Trophoblast cell (in vitro differentiated cells and primary cell): ENCODE results near the gene MANEAL.
A peak's percentile ranks its signal among the peaks of the same experiment; 100 is the strongest.

Experiments used
- DNase-seq, 2 donors: peaks; one replicate each; pipeline ENCODE4 v3.0.0-alpha.2; 2016
- H2AFZ ChIP-seq: 2 replicates; pipeline ENCODE4 v1.6.1; 2013; ENCODE audit warnings: low read length, moderate library complexity, mild to moderate bottlenecking; ENCODE audit not compliant: insufficient read depth, poor library complexity
- H2AK5ac ChIP-seq: 2 replicates; pipeline ENCODE4 v1.6.1; 2013; ENCODE audit warnings: mild to moderate bottlenecking, low read length
- H2BK120ac ChIP-seq: 2 replicates; pipeline ENCODE4 v1.6.1; 2013; ENCODE audit warnings: low read length, mild to moderate bottlenecking, moderate library complexity; ENCODE audit not compliant: insufficient read depth, poor library complexity
- H2BK12ac ChIP-seq: 2 replicates; pipeline ENCODE4 v1.6.1; 2013; ENCODE audit warnings: mild to moderate bottlenecking, low read length, moderate library complexity
- H2BK5ac ChIP-seq: 2 replicates; pipeline ENCODE4 v1.6.1; 2013; ENCODE audit warnings: low read length, low read depth, moderate library complexity, mild to moderate bottlenecking; ENCODE audit not compliant: poor library complexity
- H3K14ac ChIP-seq: 2 replicates; pipeline ENCODE4 v1.6.1; 2013; ENCODE audit warnings: mild to moderate bottlenecking, low read length
- H3K18ac ChIP-seq: 2 replicates; pipeline ENCODE4 v1.6.1; 2013; ENCODE audit warnings: mild to moderate bottlenecking, low read length
- H3K23ac ChIP-seq: 2 replicates; pipeline ENCODE4 v1.6.1; 2013; ENCODE audit warnings: low read length
- H3K27ac ChIP-seq: 2 replicates; pipeline ENCODE4 v1.5.1; 2013; ENCODE audit warnings: low read depth, mild to moderate bottlenecking, inconsistent platforms, low read length, moderate library complexity
- H3K27me3 ChIP-seq: 2 replicates; pipeline ENCODE4 v1.6.1; 2013; ENCODE audit warnings: inconsistent platforms, mild to moderate bottlenecking, low read length, moderate library complexity; ENCODE audit not compliant: insufficient read depth
- H3K36me3 ChIP-seq, 2 experiments: 1 replicate in 1 of 2; 2 replicates in 1 of 2; pipeline ENCODE4 v1.6.1; 2013; ENCODE audit warnings: low read length in 2 of 2, mild to moderate bottlenecking in 2 of 2, moderate library complexity in 1 of 2; ENCODE audit not compliant: insufficient read depth in 2 of 2, control insufficient read depth in 1 of 2
- H3K4ac ChIP-seq: 2 replicates; pipeline ENCODE4 v1.6.1; 2013; ENCODE audit warnings: low read depth, mild to moderate bottlenecking, low read length, moderate library complexity
- H3K4me1 ChIP-seq, 2 experiments: 1 replicate in 1 of 2; 2 replicates in 1 of 2; pipeline ENCODE4 v1.6.1; 2013; ENCODE audit warnings: low read length in 2 of 2, mild to moderate bottlenecking in 2 of 2, moderate library complexity in 1 of 2; ENCODE audit not compliant: insufficient read depth in 2 of 2, control insufficient read depth in 1 of 2
- H3K4me2 ChIP-seq: 2 replicates; pipeline ENCODE4 v1.6.1; 2013; ENCODE audit warnings: inconsistent platforms, mild to moderate bottlenecking, low read length, moderate library complexity
- H3K4me3 ChIP-seq: 2 replicates; pipeline ENCODE4 v1.5.1; 2013; ENCODE audit warnings: mild to moderate bottlenecking, low read depth, low read length, inconsistent platforms
- H3K79me1 ChIP-seq: one replicate; pipeline ENCODE4 v1.6.1; 2013; ENCODE audit warnings: low read length
- H3K79me2 ChIP-seq: 2 replicates; pipeline ENCODE4 v1.6.1; 2013; ENCODE audit warnings: low read length, mild to moderate bottlenecking; ENCODE audit not compliant: control insufficient read depth, insufficient read depth, poor library complexity
- H3K9ac ChIP-seq: 2 replicates; pipeline ENCODE4 v1.6.1; 2013; ENCODE audit warnings: mild to moderate bottlenecking, low read length
- H3K9me3 ChIP-seq: 2 replicates; pipeline ENCODE4 v1.6.1; 2013; ENCODE audit warnings: low read depth, mild to moderate bottlenecking, control low read depth, inconsistent platforms, low read length; ENCODE audit not compliant: insufficient read depth
- H4K12ac ChIP-seq: 2 replicates; pipeline ENCODE4 v1.6.1; 2013; ENCODE audit warnings: low read depth, mild to moderate bottlenecking, low read length, moderate library complexity
- H4K8ac ChIP-seq: 2 replicates; pipeline ENCODE4 v1.6.1; 2013; ENCODE audit warnings: low read depth, mild to moderate bottlenecking, low read length, moderate library complexity
- H4K91ac ChIP-seq: one replicate; pipeline ENCODE4 v1.6.1; 2013; ENCODE audit warnings: low read depth, mild to moderate bottlenecking, low read length, moderate library complexity
- WGBS: extraction: QIAGEN DNeasy Blood & Tissue Kit; methylation state at CpG from one replicate; pipeline ENCODE4 v1.1.7; 2013; ENCODE audit warnings: missing lambda C conversion rate; ENCODE audit not compliant: insufficient read length, insufficient coverage; ENCODE audit errors: extremely low coverage; 5-methylcytosine and 5-hydroxymethylcytosine counted together

MANEAL gene

GRCh38 chr1:37836788-37837187 lies 43.1 kb downstream of the MANEAL start:
- no peak overlapping the region for H3K4me2 ChIP-seq
- WGBS = no CpG with 5 or more reads among the region's 3 CpGs
- H3K79me2 ChIP-seq = no peaks in the 10 kb centered on the region

GRCh38 chr1:37839676-37840075 lies 46.0 kb downstream of the MANEAL start:
- WGBS = no CpG with 5 or more reads among the region's 10 CpGs
- H3K9me3 ChIP-seq = no peaks in the 10 kb centered on the region

More at GRCh38 chr1:37836788-37837187, 43.1 kb downstream of the MANEAL start:
- Histone ChIP-seq H3K27me3 (no peaks in the 10 kb centered on the region), H3K9me3 (no peaks in the 10 kb centered on the region), H3K4ac (no peak overlapping the region), H3K4me1 (no peaks in the 10 kb centered on the region), H3K27ac (no peak overlapping the region), H3K4me3 (no peak overlapping the region), H2BK12ac (no peak overlapping the region), H3K9ac (no peak overlapping the region), H2BK120ac (no peak overlapping the region), H3K14ac (no peak overlapping the region), H3K79me1 (no peaks in the 10 kb centered on the region), H4K91ac (no peak overlapping the region), H3K36me3 (peaks cover 16 to 41% of the 10 kb centered on the region in 2 experiments), H3K18ac (no peak overlapping the region), H2AFZ (no peak overlapping the region), H3K23ac (no peak overlapping the region), H4K12ac (no peak overlapping the region), H4K8ac (no peak overlapping the region), H2BK5ac (no peak overlapping the region), H2AK5ac (no peak overlapping the region)
- no peak for DNase-seq

GRCh38 chr1:37840711-37841110 lies 47.1 kb downstream of the MANEAL start:
- no peak overlapping the region for H3K9ac ChIP-seq

More at GRCh38 chr1:37839676-37840075, 46.0 kb downstream of the MANEAL start:
- Histone ChIP-seq H4K8ac (no peak overlapping the region), H2BK5ac (no peak overlapping the region), H3K4ac (no peak overlapping the region), H3K27me3 (no peaks in the 10 kb centered on the region), H2BK120ac (no peak overlapping the region), H2AFZ (no peak overlapping the region), H3K9ac (peak overlapping the region; percentile 38), H3K14ac (no peak overlapping the region), H3K23ac (no peak overlapping the region), H3K79me2 (no peaks in the 10 kb centered on the region), H3K18ac (no peak overlapping the region), H3K4me3 (peak overlapping the region; percentile 23), H4K91ac (no peak overlapping the region), H3K27ac (no peak overlapping the region), H4K12ac (no peak overlapping the region), H3K4me2 (no peak overlapping the region), H2BK12ac (no peak overlapping the region), H3K36me3 (peaks cover 13 to 29% of the 10 kb centered on the region in 2 experiments), H3K4me1 (no peaks in the 10 kb centered on the region), H2AK5ac (no peak overlapping the region), H3K79me1 (no peaks in the 10 kb centered on the region)
- no peak for DNase-seq

GRCh38 chr1:37841652-37842051 lies 48.0 kb downstream of the MANEAL start:
- no peak overlapping the region for H2AFZ ChIP-seq
- no peak overlapping the region for H2AK5ac ChIP-seq
- H3K4me2 ChIP-seq = no peak overlapping the region
- H4K12ac ChIP-seq = no peak overlapping the region
- no CpG with 5 or more reads among the region's 3 CpGs for WGBS
- H3K79me1 ChIP-seq = no peaks in the 10 kb centered on the region
- no peak overlapping the region for H3K18ac ChIP-seq
- H3K36me3 ChIP-seq = peaks cover 13 to 26% of the 10 kb centered on the region in 2 experiments
- no peaks in the 10 kb centered on the region for H3K79me2 ChIP-seq
- H3K14ac ChIP-seq = no peak overlapping the region
- H2BK120ac ChIP-seq = no peak overlapping the region
- no peak overlapping the region for H3K23ac ChIP-seq
- H3K9ac ChIP-seq = no peak overlapping the region
- DNase-seq = no peak
- no peak overlapping the region for H3K4me3 ChIP-seq
- H2BK5ac ChIP-seq = no peak overlapping the region
- no peak overlapping the region for H4K8ac ChIP-seq
- no peaks in the 10 kb centered on the region for H3K27me3 ChIP-seq
- H3K4me1 ChIP-seq = no peaks in the 10 kb centered on the region
- H3K9me3 ChIP-seq = no peaks in the 10 kb centered on the region
- H3K27ac ChIP-seq = no peak overlapping the region
- no peak overlapping the region for H4K91ac ChIP-seq
- H2BK12ac ChIP-seq = no peak overlapping the region
- no peak overlapping the region for H3K4ac ChIP-seq

More at GRCh38 chr1:37840711-37841110, 47.1 kb downstream of the MANEAL start:
- H3K27ac ChIP-seq = no peak overlapping the region
- H4K91ac ChIP-seq = no peak overlapping the region
- no peak overlapping the region for H3K14ac ChIP-seq
- H2AFZ ChIP-seq = no peak overlapping the region
- H2BK5ac ChIP-seq = no peak overlapping the region
- H2AK5ac ChIP-seq = no peak overlapping the region
- H3K27me3 ChIP-seq = no peaks in the 10 kb centered on the region
- no peaks in the 10 kb centered on the region for H3K79me1 ChIP-seq
- H3K4me2 ChIP-seq = no peak overlapping the region
- H3K23ac ChIP-seq = no peak overlapping the region
- no peaks in the 10 kb centered on the region for H3K4me1 ChIP-seq
- no peak overlapping the region for H3K4ac ChIP-seq
- no peak overlapping the region for H4K12ac ChIP-seq
- H2BK120ac ChIP-seq = no peak overlapping the region
- H3K4me3 ChIP-seq = no peak overlapping the region
- peaks cover 13 to 26% of the 10 kb centered on the region in 2 experiments for H3K36me3 ChIP-seq
- WGBS = no CpG with 5 or more reads among the region's 1 CpG
- no peak for DNase-seq
- H3K18ac ChIP-seq = no peak overlapping the region
- H3K79me2 ChIP-seq = no peaks in the 10 kb centered on the region
- no peaks in the 10 kb centered on the region for H3K9me3 ChIP-seq
- H4K8ac ChIP-seq = no peak overlapping the region
- no peak overlapping the region for H2BK12ac ChIP-seq
